ENCODE data around the gene BANF2. TPM values are rescaled to one million over a fixed set of nuclear protein-coding genes. Genes with fewer than 3 reads are reported as not detected.

The BANF2 gene
- total RNA-seq (not detected), polyA plus RNA-seq (not detected)
- long read RNA-seq, donor 1: 0 reads
- long read RNA-seq, donor 2: 0 reads
- long read RNA-seq, donor 3: 0 reads

DNA sequence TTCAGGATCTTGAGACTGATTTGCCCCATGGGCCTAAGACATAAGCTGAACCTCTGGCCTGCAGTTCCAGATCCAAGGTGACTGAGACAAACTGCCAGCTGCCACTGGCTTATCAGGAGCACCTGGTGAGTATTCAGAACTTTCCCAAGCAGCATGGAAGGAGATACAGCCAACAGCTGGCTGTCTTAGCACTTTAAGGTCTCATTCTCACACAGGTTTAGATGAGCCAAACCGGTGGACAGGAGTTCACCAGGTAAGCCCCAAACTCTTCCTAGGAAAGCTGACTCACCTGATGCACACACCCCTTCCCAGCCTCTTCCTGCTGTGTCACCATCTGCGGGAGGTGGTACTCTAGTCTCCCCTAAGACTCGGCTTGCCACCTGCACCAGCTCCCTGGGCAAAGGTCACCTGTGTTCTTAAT lies at the start of gene BANF2:
TSS of gene BANF2 (plus strand) at position 36 of the 421 bp plus-strand sequence. CDS start 25,060 bp downstream, outside the sequence.
- no peak for ATAC-seq
- Histone ChIP-seq H3K27me3 (no peaks in the 10 kb centered on the region), H3K9me3 (peaks cover 0 to 11% (median 0%) of the 10 kb centered on the region in 11 donors), H3K36me3 (no peaks in the 10 kb centered on the region), H3K4me1 (no peaks in the 10 kb centered on the region), H3K27ac (no peak within 1 kb of the TSS), H3K4me3 (no peak within 1 kb of the TSS)
- DNase-seq: no peak
- intact Hi-C loops (cut with DNase I): no loop called here
- TF ChIP-seq, protein P1, sequence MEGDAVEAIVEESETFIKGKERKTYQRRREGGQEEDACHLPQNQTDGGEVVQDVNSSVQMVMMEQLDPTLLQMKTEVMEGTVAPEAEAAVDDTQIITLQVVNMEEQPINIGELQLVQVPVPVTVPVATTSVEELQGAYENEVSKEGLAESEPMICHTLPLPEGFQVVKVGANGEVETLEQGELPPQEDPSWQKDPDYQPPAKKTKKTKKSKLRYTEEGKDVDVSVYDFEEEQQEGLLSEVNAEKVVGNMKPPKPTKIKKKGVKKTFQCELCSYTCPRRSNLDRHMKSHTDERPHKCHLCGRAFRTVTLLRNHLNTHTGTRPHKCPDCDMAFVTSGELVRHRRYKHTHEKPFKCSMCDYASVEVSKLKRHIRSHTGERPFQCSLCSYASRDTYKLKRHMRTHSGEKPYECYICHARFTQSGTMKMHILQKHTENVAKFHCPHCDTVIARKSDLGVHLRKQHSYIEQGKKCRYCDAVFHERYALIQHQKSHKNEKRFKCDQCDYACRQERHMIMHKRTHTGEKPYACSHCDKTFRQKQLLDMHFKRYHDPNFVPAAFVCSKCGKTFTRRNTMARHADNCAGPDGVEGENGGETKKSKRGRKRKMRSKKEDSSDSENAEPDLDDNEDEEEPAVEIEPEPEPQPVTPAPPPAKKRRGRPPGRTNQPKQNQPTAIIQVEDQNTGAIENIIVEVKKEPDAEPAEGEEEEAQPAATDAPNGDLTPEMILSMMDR (IDR thresholded peaks at IDR 0.05): no peak
- 60 to 88% methylated on average over 3 of the region's 3 CpGs for WGBS, 2 donors

DNA sequence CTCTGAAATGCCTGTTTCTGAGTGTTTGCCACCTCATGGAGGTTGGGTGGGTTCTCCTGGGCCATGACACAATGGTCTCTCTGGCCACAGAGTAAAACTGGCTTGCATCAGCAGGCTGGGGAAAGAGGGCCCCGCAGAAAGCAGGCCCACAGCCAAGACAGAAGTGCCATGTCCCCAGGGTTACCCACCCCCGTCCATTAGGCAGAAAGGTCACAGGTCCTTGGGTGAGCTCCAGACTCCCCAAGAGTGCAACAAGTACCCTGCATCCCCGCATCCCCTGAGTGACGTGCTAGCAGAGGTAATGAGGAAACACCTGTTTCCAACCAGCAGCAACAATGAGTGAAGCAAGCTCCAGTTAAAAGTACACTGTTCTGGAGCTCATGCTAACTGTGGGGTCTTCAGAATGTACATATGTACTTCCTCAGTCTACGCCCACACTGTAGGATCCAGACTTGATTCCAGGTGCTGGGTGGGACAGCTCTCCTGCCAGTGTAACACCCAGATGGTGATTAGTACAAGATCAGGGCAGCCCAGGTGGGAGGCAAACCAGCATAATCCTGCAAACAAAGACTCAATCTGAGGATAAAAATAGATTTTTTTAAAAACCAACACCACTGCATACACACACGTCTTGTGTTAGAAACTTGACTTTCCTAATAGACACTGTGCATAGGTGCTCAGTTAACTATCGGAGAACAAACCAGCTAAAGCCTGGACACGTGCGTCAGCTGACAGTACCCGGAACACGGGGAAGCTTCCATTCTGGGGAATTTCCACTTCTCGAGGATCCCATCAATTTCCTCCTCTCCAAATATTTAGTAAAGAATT lies 49.3 kb upstream of the BANF2 start:
- TF ChIP-seq, protein P1 (IDR thresholded peaks at IDR 0.05): no peak
- H3K4me1 ChIP-seq: peaks cover 10 to 81% (median 73%) of the 10 kb centered on the region in 9 donors
- no peaks in the 10 kb centered on the region for H3K27me3 ChIP-seq
- no peaks in the 10 kb centered on the region for H3K9me3 ChIP-seq
- peaks cover 0 to 45% (median 2%) of the 10 kb centered on the region in 9 donors for H3K36me3 ChIP-seq
- WGBS, 2 donors: 50 to 58% methylated on average over 12 of the region's 12 CpGs
- H3K4me3 ChIP-seq: no peak overlapping the region
- peak overlapping the region in 1 of 10 donors; percentile 15 for H3K27ac ChIP-seq
- DNase-seq (no peak), ATAC-seq (peak in 1 of 8 donors; percentile 2)
- intact Hi-C loops (cut with DNase I): no loop called here

DNA sequence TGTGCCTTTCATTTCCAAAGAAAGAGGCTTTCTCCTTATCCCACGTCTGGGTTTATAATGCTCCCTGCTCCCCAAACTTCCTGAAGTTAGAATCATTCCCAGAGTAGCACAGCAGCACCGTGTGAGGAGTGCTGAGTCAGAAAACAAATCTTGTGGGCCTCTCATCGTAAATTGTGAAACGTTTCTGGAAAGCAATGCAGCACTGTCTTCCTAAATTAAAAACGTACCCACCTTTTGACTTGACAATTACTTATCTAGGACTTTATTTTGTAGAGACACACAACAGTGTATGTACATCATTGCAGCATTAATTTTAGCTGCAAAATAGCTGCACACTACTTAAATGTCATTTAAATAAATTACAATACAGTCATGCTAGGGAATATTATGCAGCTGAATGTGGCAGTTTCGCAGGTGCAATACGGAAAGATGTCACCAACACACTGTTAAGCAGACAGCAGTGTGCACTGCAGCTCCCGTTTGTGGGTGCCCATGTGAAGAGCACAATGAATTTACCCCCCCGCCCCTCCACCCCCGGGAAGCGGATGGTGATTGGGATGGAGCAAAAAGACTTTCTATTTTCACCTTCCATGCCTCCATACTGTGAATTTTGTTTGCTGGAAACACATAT lies 48.5 kb upstream of the BANF2 start:
- Histone ChIP-seq H3K27ac (peak overlapping the region in 1 of 10 donors; percentile 15), H3K9me3 (no peaks in the 10 kb centered on the region), H3K27me3 (no peaks in the 10 kb centered on the region), H3K36me3 (peaks cover 0 to 47% (median 3%) of the 10 kb centered on the region in 9 donors), H3K4me3 (no peak overlapping the region), H3K4me1 (peaks cover 10 to 80% (median 66%) of the 10 kb centered on the region in 9 donors)
- intact Hi-C loops (cut with DNase I): no loop called here
- ATAC-seq (no peak), DNase-seq (no peak)
- TF ChIP-seq, protein P1 (IDR thresholded peaks at IDR 0.05): no peak
- WGBS, 2 donors: 63 to 73% methylated on average over 11 of the region's 11 CpGs

DNA sequence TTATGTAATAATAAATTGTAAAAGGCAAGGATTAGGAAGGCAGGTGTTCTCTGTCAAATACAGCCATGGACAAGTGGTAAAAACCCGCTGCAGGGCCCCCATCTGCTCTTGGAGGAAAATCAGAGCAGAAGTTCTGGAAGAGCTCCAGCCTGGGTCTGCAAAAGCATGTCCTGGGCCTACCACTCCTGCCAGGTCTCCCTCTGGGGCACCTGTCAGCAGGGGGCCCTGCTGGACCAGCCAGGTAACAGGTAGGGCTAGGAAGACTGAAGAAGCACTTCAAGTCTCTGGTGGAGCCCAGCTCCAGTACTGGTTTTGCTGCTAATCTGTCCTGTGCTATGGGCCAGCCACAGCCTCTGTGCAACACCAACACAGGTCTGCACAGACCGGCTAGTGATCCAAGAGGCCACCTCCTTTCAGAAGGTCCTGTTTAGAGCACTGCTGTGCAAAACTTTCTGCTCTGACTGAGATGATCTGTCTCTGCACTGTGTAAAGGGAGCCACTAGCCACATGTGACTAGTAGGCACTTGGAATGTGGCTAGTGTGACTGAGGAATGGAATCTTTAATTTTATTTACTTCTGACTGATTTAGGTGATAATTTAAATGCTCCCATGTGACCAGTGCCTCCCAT lies 47.9 kb upstream of the BANF2 start:
- ATAC-seq: no peak
- peaks cover 0 to 51% (median 3%) of the 10 kb centered on the region in 9 donors for H3K36me3 ChIP-seq
- H3K27ac ChIP-seq: no peak overlapping the region
- intact Hi-C loops (cut with DNase I): no loop called here
- H3K4me1 ChIP-seq: peaks cover 9 to 75% (median 60%) of the 10 kb centered on the region in 9 donors
- no peak for DNase-seq
- TF ChIP-seq, protein P1 (IDR thresholded peaks at IDR 0.05): no peak
- 84% methylated on average over 2 of the region's 2 CpGs for WGBS, 2 donors
- H3K9me3 ChIP-seq: no peaks in the 10 kb centered on the region
- no peaks in the 10 kb centered on the region for H3K27me3 ChIP-seq
- H3K4me3 ChIP-seq: no peak overlapping the region
